Measurements from ENCODE around the gene HAUS7. TPM values are rescaled to one million over a fixed set of nuclear protein-coding genes. Genes with fewer than 3 reads are reported as not detected.
"Not testable (repeated sequence)": the region's sequence is repeated elsewhere in the genome, so short reads cannot be mapped to it uniquely, and the experiment has no call there.

The HAUS7 gene
- total RNA-seq, 1 donor from 2014 or later: 16.6 TPM

GRCh38 chrX:153407736-153408135 lies 62.6 kb downstream of the HAUS7 start:
- no peak for ATAC-seq

DNA sequence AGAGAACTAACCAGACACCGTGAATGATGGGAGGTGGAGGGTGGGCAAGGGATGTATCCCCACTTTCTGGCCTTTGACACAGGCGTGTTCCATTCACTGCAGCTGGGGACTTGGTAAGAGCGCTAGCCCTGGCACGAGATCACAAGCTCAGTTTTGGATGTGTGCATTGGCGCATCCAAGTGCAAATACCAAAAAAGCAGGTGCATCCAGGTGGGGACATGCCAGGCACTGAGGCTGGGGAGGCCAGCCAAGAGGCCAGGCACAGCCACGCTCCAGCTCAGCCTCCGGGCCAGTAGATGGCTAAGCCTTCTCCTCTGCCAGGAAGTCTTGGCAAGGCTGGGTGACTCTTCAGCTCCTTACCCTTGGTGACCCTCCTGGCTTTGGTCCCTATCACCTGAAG lies 63.5 kb downstream of the HAUS7 start:
- ATAC-seq: no peak

- ATAC-seq: no peak
Measured at GRCh38 chrX:153406011-153406410, 64.4 kb downstream of the HAUS7 start.

GRCh38 chrX:153405426-153405825 lies 65.0 kb downstream of the HAUS7 start:
- no peak for ATAC-seq

- ATAC-seq: not testable (repeated sequence)
Measured at GRCh38 chrX:153404333-153404732, 66.0 kb downstream of the HAUS7 start.

DNA sequence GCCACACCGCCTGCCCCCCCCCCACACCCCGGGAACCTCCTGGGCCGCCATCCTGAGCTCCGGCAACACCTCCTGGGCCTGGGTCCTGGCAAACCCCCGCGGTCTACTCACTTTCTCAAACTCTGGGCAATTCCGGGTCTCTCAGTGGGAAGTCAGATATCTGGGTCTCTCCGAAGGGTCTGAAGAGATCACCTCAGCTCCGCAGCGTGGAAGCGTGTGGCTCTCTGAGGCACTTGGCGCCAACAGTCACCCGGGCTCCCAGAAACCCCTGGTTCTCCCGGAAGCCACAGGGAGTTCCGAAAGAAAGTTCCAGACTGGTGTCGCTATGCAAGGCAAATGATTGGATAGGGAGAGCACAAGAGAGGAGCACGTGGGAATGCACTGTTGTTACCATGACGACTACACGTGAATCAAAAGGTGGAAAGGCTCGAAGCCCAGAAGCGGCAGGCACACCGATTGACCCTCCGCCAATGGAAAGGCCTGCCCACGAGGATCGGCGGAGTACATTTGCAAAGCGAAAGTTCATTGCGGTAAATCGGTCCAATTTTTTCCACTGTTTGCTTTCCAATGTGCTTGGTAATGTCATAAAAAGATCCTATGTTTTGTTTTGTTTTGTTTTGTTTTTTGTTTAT lies 69.1 kb downstream of the HAUS7 start, which contains the start of gene PNMA6E:
Gene PNMA6E, minus strand, starts transcription at position 218 of the 632 bp plus-strand sequence. CDS start 2,501 bp downstream, outside the sequence.
- peak; percentile 8 for ATAC-seq

DNA sequence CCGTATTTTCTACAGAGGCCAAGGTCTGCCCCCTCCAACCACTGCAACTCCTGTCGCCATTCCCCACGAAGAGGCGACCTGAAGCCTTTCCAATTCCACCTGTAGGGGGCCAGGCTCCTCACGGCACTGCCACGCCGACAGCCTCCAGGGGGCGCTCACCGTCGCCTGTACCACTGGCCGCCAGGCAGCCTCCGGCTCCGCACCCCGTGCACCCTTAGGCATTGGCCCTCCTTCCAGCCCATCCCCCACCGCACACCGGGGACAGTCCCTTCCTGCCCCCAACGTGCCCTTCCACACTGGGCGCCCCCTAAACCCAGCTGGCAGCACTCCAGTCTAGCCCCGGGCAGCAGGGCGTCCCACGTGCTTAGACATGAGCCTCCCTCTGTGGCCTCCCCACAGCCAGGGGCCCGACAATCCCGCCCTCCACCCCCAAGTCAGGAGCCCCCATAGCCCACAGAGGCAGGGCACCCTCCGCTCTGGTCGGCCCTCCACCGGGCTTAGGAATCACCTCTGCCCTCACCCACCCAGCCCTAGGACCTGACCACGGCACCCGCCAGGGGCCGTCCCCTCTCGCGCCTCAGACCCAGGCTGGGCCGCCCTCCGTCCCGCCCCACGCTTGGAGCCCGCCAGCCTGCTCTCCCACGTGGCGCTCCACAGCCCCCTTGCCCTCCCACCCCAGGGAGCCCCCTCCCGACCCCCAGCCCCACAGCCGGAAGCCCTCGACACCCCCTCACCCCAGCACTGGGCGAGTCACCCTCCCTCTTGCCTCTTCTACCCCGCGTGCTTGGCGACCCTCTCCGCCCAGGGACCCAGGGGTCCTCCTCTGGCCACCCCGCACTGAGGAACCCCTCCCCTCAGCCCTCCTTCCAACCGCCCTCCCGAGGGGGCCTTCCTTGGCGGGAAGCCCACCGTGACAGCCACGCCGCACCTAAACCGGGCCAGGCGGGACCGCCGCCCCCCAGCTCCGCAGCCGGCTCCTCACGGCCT lies 69.9 kb downstream of the HAUS7 start:
- ATAC-seq: peak; percentile 55

- ATAC-seq: no peak
Measured at GRCh38 chrX:153398275-153398960, 72.0 kb downstream of the HAUS7 start.

Other genes with a start within 250 kb of the HAUS7 start
- gene PNMA6F, start 148.8 kb downstream of the HAUS7 start, total RNA-seq: not detected
- gene ZNF275, start 136.4 kb downstream of the HAUS7 start, total RNA-seq: 1.6 TPM
- gene PNMA6E, start 69.2 kb downstream of the HAUS7 start, total RNA-seq: not detected
- 0.08 TPM for gene ZFP92, start 59.1 kb downstream of the HAUS7 start, total RNA-seq
- 2.0 TPM for gene TREX2, start 24.5 kb downstream of the HAUS7 start, total RNA-seq
- 29.3 TPM for gene BGN, start 24.4 kb upstream of the HAUS7 start, total RNA-seq
- gene ATP2B3, start 47.1 kb upstream of the HAUS7 start, total RNA-seq: not detected
- 18.2 TPM for gene CCNQ, start 128.6 kb upstream of the HAUS7 start, total RNA-seq
- 0.76 TPM for gene DUSP9, start 176.6 kb upstream of the HAUS7 start, total RNA-seq
- 1.00 TPM for gene PNCK, start 203.2 kb upstream of the HAUS7 start, total RNA-seq
- gene SLC6A8, start 217.3 kb upstream of the HAUS7 start, total RNA-seq: 62.0 TPM

Measured in esophagus mucosa (tissue), 1 donor.